HG03135 (cell line): ENCODE results near the gene SETD3.

Experiments
- ATAC-seq: cut with Tn5 transposase; IDR thresholded peaks from one replicate; pipeline ENCODE4 v1.9.1; 2021; ENCODE audit warnings: mild to moderate bottlenecking, moderate library complexity; ENCODE audit not compliant: unreplicated experiment

The SETD3 gene

DNA sequence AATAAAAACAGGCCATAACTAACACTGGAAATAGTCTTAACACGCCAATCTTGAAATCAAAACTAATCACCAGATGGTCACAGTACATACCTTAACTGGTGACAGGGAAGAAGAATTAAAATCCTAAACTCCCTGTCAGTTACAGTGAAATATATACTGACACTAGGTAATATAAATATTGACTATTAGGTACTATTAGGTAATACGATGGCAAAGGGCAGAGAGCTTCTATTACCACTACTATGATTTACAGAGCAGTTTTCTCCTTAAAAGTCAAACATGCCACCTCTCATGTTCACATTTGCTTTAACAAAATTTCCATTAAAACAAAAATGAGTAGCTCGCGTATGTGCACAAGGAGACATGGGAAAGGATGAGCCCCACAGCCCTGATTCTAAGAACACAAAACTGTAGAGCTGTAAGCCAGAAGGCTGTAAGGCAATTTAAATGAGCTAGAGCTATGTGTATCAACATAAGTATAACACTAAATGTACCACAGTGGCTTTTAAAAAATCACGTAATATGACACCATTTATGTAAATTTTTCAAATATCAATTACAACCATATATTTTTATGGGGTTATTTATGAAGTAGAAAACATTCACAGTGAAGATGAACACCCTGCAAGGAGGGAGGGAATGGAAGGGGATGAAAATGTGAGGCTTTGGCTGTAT, 19.1 kb downstream of the SETD3 start:
- ATAC-seq, result no peak

DNA sequence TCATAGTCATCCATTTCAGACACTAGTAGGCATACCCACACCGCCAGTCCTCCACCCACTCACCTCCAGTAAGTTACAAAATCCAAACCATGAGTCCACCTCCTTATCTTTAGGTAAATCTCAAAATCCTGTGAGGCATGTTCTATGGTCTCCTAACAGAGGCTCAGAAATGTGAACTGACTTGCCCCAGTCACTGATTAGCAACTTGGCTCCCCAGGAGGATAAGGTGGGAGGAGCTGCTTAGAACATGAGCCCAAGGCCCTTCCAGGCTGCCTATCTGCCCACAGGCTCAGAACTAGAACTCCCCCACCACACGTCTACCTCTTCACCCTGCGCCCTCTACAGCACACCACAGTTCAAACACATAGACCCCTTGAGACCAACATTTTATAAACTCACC, 19.9 kb downstream of the SETD3 start:
- ATAC-seq, result no peak

DNA sequence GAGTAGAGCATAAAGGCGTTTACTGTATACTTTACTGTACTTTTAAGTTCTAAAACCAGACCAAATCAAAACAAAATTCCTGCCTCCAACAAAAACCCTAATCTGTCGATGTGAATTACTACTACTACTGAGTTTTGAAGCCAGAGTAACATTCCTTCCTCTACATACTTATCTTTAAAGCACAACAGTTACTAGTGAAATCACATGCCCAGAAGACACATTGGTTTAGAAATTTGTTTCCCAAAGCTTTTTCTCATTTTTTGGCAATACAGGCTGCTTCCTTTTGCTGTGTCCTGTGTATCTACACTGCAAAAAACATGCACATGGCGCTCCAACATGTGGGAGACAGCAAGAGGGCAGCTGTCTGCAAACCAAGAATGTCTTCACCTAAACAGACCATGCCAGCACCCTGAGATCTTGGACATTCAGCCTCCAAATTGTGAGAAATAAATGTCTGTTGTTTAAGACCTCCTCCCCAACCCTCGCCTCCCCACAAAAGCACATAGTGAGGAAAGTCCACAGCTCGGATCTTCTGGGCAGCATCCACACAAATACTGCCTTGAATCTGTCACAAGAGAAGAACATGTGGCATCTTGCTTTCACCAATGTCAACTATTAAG, 21.1 kb downstream of the SETD3 start:
- no peak for ATAC-seq

DNA sequence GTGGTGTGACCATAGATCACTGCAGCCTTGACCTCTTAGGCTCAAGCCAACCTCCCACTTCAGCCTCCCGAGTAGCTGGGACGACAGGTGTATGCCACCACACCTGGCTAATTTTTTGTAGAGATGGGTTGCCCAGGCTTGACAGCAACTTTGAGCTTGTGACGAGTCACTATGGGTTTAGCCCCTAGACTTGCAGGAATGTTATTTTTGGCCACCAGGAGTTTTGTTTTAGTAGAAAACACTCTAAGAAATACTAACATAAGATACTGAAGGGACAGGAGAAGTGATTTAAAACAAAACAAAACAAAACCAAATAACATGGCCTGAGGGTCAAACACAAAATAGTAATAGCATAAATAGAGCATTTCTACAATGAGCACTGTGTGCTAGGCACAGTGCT, 26.4 kb downstream of the SETD3 start:
- ATAC-seq, result no peak

DNA sequence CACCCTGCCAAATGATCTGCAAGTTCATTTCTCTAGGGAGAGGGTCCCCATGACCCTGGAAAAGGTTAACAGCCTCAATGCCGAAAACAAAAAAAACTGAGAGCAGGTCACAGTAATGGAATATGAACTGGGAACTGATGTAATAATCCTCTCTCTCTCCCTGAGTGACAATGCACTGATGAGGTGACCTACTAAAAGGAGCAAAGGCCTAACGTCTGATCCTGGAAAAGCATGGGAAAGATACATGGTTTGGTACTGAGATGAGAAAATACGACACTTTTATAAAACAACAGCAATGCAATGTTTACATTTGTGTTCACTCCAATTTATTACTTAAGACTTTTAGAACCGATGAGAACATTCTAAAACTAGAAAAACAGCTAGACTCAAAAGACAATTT, 27.7 kb downstream of the SETD3 start:
- ATAC-seq, result no peak

DNA sequence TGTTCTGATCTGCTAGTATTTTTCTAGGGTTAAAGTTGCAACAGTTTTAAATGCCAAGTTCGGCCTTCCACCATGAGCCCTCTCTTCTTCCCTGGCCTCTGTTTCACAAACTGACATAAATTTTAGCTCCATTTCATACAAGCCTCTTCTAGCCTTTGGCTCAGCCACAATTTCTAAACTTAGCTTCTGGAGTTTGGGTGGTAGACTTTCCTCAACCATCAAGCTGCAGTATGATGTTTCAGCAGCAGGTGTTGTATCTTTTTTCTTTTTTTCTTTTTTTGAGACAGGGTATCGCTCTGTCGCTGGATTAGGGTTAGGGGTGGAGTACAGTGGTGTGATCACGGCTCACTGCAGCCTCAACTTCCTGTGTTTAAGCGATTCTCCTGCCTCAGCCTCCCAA, 29.4 kb downstream of the SETD3 start:
- ATAC-seq, result no peak

DNA sequence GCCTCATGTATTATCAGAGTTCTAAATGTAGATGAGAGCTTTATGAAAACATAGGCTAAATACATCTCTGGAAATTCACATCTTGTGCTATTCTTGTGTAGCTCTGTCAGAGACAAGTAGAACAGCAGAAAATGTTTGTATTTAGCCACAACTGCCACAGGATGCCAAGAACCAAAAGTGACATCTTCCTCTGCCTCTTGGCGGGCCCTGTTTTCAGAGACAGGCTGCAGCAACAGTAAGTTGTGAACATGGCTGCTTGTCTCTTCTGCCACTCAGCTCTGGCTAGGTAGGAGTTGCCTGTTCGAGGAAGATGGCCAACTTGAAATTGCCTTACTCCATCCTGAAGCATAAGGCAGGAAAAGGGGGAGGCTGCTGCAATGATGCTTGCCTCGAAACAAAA, 30.4 kb downstream of the SETD3 start:
- no peak for ATAC-seq

DNA sequence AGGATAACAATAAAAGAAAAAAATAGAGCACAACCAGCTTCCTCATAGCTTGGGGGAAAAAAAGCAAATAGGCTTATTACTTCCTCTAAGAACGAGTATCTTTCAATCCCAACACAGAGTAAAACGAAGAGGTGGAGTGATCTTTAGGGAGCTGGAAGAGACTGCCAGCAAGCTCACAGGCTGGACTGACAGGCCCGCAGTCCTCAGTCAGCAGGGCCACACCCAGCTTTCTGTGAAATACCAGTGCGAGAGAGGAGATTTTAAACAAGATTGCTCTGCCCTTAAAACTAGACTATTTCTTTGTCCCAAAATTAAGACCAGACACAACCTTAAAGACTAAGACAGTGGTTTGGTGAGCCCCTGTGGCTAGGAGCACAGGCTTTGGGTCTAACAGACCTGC, 32.9 kb downstream of the SETD3 start:
- no peak for ATAC-seq

DNA sequence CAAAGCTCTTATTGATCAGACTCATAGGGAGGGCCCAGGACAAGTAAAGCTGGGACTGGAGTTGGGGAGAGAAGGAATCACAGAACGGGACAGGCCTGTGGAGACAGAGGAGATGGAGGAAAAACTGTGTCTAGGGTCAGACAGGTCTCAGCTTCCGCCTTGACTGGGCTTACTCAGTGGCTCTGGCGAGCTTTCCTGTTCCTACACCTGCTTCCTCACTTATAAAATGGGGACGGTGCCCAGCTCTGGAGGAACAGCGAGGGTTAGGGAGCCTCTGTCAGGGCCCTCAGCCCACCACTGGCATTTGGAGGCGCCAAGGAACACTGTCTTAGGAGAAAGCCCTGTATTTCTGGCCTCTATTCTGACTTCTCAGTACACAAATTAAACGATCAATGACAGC, 34.7 kb downstream of the SETD3 start:
- no peak for ATAC-seq

DNA sequence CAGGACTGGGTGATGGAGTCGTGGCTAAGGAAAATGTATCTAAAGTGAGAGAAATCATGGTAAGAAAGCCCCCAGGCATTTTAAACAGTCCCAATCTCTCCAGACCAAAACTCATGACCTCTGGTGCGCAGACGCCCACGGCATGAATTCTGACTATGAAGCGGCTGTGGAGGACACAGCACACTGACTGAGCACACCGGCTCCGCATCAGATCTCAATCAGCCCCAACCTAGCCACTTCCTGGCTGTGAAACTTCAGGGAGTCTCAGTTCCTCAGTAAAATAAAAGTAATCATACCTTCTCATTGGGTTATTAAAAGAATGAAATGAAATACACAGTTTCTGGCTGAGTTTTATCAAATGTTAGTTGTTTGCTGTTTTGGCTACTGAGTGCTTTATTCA, 38.7 kb downstream of the SETD3 start:
- ATAC-seq, result no peak

DNA sequence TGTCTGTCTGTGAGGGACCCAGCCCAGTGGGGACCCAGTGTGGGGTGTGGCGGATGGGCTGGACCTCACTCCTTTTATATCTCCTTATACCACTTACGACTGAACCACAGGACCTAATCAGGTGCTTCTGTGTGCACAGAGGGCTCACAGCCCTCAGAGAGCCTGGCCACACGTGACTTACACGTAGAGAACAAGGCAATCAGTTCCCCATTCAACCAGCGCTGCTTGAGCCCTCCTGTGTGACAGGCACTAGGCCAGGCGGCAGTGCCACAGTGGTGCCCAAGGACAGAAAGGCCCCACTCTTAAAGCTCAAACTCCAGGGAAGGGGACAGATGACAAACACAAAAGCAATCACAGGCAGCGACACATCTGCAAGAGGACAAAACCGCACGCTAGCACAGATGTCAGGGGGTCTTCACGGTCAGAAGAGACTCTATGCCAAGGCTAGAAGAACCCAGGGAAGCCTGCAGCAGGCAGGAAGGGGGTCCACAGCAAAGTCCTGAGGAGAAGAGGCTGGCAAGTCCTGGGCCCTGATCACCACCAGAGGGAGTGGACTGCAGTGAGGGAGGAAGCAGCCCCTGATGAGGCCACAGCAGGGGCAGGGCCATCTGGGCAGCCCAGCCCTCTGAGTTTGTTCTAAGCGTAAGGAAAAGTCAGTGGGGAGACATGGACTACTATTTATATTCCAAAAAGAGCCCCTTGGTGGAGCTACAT, 39.3 kb downstream of the SETD3 start:
- ATAC-seq, result no peak

DNA sequence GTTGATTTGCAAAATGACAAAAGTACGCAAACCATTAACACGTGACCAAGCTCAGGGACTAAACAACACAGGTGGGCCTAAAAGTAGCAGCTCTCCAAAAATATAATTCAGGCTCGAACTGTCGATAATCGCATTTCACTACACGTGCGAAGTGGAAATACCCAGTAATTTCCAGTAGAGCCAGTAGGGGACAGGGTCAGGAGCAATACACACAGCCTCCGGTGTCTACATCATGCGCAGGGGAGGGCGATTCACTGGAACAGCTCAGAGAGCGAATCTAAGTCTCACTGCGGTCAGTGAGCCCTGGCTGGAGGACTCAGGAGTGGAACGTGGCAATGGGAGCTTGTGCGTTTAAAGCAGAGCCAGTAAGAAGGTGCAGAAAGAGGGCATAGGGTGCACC, 40.4 kb downstream of the SETD3 start:
- ATAC-seq, result no peak

DNA sequence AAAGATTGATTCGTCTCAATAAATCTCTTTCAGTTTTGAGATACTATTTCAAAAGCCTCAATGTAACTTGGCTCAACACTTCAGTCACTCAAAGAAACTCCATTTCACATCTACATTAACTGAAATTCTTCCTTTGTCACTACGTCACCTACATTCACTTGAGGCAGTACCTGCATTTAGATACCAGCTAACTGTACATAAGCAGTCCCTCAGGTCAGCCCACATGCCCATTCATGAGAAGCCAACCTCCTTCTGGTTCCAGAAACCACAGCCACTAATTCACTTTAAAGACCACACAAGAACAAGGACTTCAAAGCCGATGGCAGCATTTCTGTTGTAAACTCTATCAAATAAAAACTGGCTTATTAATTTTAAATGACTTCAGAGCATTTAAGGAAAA, 43.0 kb downstream of the SETD3 start:
- no peak for ATAC-seq

DNA sequence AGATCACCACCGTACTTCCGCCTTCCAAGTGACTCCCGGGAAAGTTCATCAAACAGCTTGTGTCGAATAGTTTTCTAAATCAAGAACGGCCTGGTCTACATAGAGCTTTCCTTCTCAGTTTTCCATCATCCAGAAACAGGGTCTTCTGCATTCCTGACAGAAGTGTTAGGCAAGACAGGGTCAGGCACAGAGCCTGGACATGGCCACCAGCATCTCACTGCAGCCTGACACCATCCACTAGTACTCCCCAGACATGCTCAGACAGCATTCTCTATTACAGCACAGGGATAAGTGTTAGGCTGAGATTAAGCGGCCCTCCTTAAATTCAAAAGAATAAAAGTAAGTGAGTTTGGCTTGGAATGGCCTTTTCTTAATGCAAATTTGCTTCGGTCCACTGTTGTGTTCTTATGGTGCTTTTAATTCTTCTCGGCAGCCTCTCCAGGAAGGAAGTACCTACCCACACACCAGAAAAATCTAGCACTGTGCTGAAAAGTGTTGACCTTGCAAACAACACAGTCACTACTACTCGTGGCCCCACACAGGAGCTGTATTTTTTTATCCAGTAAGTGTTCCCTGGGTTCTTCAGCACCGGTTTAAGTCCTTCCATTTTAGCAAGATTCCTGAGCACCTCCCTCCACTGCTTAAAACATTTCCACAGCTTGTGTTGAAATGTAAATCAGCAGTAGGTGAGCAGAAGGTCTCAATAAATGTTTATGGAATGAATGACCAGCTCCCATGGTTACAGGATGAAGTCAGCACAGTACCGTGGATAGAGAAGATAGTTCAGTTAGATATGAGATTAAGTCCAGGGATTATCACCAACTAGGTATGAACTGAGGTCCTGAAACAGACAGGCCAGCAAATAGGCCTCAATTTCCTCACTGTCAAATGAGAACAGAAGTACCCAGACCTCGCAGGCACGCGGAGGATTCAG, 44.1 kb downstream of the SETD3 start:
- no peak for ATAC-seq

DNA sequence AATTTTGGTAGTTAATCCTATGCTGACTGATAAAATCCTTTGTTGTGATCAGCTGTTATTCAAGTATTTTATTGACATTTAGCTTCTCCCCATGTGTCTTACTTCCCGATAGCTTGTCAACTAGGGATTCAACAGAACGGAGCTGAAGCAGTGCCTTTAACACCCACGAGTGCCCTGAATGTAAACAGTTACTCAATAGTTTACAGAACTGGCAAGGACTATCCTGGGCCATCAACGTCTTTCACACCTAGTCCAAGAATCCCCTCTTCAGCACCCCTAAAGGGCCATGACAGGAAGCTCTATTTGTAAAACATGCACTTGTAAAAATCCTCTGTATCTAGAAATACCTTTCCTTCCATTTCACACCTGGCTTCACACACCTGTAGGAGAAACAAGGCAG, 45.3 kb downstream of the SETD3 start:
- no peak for ATAC-seq

DNA sequence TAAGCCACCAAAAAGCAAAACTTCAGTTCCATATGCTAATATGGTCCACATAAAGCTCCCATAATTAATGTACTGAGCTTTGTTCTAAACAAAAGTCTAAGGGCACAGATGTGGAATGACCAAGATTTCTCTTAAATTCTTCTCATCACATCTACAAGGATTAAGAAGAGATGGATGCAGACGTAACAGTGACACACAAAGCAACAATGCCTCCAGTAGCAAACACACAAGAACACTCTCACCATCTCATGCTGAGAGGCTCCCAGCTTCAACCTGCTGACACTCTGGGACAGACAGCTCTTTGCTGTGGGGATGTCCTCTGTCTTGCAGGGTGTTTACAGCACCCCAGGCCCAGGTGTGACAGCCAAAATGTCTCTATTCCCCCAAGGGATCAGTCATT, 48.2 kb downstream of the SETD3 start:
- no peak for ATAC-seq

DNA sequence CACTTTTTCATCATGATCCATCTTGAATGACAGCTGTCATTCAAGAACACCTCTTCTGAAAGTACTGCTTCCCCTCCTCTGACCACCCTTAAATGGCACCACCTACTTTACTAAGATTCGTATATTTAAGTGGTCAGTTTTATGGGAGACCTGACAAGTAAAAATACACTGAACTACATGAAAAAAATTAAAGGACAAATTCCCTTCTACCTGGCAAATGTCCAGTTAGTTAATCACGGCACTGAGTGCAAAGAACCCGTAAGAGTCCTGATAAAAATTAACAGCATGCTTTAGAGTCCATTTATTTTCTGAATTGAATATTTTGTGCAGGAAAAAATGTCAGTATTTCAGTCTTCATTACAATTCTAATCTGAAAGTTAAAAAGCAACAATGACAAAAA, 48.7 kb downstream of the SETD3 start:
- ATAC-seq, result no peak

DNA sequence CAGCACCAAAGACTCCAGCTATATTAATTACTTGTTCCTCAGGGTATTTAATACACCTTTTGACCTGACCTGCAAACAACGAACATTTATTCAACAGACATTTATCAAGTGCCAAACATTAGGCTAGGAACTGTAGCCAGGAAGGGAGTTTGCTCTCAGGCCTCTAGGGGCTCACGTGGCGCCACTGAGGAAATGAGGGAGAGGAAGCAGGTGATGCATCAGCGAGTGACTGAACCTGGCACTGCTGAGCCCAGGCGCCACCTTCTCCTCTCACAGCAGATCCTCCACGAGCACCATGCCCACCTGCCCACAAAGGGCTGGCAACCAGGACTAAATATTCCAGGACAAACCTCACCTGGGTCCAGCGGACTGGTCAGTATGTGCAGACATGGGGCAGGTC, 50.2 kb downstream of the SETD3 start:
- ATAC-seq, result peak; percentile 70

DNA sequence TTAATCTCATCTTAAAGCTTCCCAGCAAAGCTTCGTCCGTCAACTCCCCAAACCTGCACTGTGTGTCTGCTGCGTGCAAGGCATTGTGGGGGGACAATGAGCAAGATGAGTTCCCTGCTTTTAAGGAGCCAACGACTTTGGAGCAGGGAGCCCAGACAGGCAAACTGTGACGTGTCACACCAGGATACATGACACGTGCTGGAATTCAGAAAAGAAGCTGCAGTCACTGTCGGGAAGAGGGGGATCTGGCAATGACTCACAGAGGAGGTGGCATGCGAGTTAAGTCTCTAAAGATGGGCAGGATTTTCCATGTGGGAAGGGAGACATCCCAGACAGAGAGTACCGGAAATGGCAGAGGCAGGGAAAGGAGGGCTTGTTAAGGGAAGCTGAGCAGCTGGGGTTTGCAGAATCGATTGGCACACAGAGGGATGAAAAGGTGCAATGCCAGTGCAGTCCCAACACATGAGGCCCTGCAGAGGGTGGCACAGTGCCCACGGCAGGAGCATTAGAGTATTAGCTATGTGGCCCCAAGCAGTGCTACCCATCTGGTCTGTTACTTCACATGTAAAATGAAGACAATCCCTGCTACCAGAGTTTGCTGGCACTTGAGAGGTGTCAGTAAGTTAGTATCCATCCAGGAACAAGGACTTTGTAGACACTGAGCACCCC, 52.9 kb downstream of the SETD3 start:
- ATAC-seq, result no peak

DNA sequence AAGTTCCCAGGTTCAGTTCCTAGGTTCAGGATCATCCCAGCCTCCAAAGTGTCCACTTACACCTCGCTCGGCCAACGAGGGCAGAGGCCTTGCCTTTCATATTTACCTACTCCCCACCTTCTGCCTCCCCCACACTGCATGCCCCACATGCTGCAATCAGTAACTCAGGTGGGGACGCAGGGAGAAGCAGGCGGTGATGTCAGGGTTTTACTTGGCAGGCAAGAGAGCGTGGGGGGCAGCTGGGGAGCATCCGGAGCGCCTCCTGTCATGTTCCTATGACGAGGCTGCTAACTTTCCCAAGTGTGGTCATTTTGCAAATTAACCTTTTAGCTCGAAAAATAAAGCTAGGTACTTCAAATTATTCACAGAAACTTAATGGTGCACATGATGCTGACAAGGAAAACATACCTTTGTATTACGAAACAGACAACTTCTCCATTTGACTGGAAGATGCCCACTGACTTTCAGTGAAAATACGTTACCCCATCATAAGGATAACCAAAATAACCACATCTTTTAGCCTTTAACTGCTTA, 53.8 kb downstream of the SETD3 start:
- ATAC-seq, result no peak

DNA sequence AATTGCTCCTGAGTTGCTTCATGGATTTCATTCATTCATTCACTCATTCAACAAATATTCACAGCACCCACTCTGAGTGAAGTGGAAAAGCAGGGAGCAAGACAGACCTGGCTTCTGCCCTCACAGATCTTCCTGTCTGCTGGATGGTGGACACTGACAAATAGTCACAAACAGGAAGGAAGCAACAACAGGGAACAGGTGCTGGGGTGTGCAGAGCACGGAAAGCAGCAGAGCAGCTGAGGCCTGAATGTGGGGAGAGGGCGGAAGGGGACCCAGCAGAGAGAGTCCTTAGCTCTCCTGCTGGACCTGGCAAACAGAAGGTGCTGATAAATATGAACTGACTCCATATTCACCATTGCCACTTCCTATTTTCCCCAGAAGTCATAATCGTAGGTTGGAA, 54.4 kb downstream of the SETD3 start:
- no peak for ATAC-seq
